ENCODE data around the gene KIAA0232.
"Not testable (repeated sequence)": the region's sequence is repeated elsewhere in the genome, so short reads cannot be mapped to it uniquely, and the experiment has no call there.

KIAA0232 gene

DNA sequence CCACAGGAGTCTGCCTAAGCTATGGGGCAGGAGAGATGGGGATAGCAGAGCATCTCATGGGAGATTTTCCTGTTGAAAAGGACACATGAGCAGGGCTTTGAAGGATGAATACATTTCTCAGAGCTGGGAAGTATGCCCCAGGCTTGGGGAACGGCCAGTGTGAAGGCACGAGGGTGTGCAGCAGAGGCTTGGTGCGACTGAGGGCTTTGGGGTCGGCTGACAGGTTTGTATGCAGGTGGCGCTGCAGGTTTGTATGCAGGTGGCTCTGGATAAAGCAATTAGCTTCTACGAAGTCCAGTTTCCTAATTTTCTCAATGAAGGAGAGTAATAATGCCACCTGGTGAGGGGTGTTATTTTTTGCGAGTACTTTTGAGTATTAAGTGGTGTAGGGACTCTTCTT lies 6.8 kb upstream of the KIAA0232 start:
- no peak for DNase-seq

DNA sequence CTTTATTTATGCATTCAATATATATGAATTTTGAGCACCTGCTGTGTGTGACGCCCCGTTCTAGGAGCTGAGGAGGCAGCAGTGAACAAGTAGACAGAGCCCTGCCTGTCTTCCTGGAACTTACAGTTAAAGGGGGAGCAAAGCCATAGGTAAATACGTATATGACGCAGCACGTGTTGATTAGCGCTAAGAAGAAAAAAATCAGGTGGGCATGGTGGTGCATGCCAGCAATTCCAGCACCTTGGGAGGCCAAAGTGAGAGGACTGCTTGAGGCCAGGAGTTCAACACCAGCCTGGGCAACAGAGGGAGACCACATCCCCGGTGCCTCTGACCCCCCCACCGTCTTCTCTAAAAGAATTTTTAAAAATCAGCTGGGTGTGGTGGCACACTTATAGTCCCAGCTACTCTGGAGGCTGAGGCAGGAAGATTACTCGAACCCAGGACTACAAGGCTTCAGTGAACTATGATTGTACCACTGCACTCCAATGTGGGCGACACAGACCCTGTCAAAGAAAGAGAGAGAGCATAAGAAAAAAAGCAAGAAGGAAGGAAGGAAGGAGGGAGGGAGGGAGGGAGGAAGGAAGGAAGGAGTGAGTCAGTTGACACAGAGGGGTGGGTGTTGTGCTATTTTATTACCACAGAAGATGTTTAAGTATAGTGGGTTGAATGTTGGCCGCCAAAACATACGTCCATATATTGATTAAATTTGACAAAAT lies 5.4 kb upstream of the KIAA0232 start:
- no peak for DNase-seq

- DNase-seq = no peak
Observed at GRCh38 chr4:6777636-6778281, 4.8 kb upstream of the KIAA0232 start.

DNA sequence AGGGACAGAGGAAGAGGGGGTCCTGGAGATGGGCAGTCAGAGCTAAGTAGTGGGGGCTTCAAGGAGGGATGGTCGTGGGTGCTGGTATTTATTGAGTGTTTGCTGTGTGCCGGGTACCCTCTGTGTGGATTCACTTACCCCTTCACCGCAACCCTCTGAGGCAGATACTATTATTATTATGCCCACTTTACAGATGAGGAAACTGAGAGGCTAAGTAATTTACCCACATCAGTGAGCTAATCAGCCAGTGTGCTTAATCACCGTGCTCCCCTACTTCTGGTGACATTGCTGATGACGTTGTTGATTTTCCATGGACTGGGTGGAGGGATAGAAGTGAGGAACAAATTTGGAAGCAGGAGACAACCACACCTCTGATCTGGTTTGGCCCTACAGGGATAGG lies 4.1 kb upstream of the KIAA0232 start:
- no peak for DNase-seq

- no peak for DNase-seq
Observed at GRCh38 chr4:6779667-6780565, 2.6 kb upstream of the KIAA0232 start.

DNA sequence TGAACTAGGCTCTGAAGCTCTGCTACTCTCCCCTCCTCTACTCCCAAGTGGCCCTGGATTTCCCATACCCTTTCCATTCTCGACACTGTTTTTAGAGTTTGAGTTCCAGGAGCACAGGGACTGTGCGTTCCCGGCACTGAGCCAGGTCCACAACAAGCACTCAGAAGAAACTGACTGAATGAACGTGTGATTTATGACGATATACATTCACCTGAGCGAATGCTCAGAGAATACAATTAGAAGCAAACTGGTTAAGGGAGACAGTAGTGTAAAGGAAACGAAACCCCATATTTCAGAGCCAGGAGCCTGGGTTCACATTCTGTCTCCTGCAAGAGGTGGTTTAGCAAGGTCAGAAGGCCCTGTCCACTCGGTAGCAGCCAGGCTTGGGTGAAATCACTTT lies 1.4 kb upstream of the KIAA0232 start:
- no peak for DNase-seq

GRCh38 chr4:6781561-6781960 lies 966 bp upstream of the KIAA0232 start:
- no peak for DNase-seq

- no peak for DNase-seq
Observed at GRCh38 chr4:6782846-6783110, 251 bp downstream of the KIAA0232 start.

DNA sequence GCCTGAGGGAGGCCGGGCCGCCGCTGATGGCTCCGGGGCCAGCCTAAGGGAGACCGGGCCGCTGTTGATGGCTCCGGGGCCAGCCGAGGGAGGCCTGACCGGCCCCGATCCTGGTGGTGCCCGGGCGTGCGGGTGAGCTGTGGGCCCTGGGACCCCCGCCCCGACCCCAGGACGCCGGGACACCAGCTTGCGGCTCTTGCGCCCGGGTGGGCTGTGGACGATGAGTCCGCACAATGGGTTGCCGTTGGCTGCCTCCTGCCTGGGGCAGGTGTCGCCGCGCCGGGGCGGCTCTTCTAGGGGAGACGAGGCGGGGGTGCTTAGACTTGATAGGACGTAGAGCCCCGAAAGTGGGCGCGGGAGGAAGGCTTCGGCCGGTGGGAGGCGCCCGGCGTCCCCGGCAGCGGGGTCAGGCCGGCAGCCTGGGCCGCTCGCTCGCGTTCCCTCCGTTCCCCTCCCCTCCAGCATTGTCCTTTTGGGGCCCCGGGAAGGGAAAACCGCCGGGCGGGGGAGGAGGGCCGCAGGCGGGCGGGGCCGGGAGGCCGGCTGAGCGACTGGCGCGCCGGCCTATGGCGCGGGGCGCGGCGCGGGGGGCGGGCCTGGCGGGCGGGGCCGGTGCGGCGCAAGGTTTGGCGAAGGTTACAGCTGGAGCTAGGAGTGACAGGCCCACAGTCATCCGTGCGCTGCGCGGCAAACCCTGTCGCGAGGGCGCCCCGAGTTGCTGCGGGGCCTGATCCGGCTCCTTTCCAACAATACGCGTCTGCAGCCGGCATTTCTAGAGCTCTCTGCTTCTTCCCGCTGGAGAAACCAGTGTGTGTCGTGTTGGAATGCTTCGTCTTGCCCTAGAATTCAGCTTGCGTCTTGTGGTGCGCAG lies 819 bp downstream of the KIAA0232 start:
- peak; percentile 96 for DNase-seq

DNA sequence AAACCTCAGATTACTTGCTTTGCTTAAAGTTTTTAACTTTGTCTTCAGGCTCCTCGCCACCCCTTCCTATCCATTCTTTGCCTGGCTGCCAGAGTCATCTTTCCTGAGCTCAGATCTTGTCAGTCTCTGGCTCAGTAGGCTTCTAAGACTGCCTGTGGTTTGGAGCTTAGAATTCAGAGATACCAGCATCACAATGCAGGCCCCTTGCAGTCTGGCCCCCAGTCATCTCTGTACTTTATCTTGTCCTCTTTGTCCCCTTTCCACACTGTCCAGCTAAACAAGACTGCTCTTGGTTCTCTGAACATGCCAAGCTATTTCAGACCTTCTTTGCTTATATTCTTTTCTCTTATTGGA lies 3.0 kb downstream of the KIAA0232 start:
- DNase-seq = no peak

GRCh38 chr4:6788123-6788522 lies 5.6 kb downstream of the KIAA0232 start:
- no peak for DNase-seq

DNA sequence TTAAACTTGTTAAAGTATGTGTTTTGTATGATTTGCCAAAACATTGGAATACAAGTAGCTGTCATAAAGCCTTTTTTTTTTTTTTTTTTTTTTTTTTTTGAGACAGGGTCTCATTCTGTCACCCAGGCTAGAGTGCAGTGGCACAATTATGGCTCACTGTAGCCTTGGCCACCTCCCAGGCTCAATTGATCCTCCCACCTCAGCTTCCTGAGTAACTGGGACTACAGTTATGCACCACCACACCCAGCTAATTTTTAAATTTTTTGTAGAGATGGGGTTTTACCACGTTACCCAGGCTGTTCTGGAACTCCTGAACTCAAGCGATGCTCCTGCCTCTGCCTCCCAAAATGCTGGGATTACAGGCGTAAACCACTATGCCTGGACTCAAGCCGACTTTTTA lies 8.7 kb downstream of the KIAA0232 start:
- DNase-seq = not testable (repeated sequence)

DNA sequence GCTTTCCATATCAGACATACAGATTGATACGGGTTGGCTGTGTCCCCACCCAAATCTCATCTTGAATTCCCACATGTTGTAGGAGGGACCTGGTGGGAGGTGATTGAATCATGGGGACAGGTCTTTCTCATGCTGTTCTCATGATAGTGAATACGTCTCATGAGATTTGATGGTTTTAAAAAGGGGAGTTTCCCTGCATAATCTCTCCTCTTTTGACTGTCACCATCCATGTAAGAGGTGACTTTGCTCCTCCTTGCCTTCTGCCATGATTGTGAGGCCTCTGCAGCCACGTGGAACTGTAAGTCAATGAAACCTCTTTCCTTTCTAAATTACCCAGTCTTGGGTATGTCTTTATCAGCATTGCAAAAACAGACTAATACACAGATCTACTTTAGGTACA lies 9.3 kb downstream of the KIAA0232 start:
- DNase-seq = not testable (repeated sequence)

DNA sequence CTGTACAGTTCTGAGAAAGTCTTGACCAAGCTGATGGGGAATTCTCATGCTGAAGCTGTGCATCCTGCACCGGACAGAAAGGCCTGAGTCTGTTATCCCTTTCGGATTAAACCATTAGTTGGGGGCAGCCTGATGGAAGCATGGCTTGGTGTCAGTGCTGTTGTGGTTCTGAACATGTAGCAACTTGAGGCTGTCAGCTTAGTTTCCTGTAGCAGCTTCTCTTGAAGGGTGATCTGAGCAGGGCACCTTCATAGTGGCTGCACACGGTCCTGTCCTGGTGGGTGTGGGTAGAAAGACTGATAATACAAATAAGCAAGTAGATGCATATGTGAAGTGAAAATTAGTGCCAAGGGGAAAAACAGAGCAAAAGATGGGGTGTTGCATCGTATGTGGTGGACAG lies 11.7 kb downstream of the KIAA0232 start:
- no peak for DNase-seq

DNA sequence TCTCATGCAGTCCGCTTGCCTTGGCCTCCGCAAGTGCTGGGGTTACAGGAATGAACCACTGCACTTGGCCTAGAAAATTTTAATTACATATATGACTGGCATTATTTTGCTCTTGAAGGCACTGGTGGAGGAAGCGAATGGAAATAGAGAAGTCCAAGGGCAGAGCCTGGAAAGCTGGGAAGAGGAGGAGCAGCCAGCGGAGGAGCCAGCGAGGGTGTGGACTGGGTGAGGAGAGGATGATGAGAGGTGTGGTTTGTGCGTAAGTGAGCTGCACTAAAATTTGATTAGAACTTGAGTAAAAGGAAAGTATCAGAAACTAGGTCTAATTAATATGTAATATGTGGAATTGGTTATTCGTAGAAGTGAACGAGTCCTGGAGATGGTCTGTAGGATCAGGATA lies 13.3 kb downstream of the KIAA0232 start:
- DNase-seq = no peak

- not testable (repeated sequence) for DNase-seq
Observed at GRCh38 chr4:6797368-6797767, 14.8 kb downstream of the KIAA0232 start.

- DNase-seq = no peak
Observed at GRCh38 chr4:6799091-6799490, 16.6 kb downstream of the KIAA0232 start.

- DNase-seq = no peak
Observed at GRCh38 chr4:6802025-6802424, 19.5 kb downstream of the KIAA0232 start.

- no peak for DNase-seq
Observed at GRCh38 chr4:6802626-6803025, 20.1 kb downstream of the KIAA0232 start.

DNA sequence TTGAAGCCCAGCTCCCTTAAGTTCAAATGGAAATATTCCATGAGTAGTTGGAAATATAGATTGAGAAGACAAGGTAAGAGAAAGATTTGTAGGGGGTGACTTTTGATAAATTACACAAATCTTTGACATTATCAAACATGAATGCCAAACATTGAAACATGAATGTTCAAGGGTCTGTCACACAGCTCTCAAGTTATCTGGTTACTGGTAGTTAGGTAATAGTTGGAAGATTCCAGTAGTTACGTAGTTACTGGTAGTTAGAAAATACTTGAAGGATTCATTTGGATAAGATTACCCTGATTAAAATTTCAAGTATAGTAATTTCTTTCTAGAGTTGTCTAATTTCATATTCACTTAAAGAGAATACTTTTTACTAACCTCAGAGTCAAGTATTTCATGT lies 20.7 kb downstream of the KIAA0232 start:
- DNase-seq = no peak

GRCh38 chr4:6804082-6804752 lies 21.7 kb downstream of the KIAA0232 start:
- no peak for DNase-seq

GRCh38 chr4:6806924-6807626 lies 24.5 kb downstream of the KIAA0232 start:
- DNase-seq = no peak

Measured in activated T-cell treated with anti-CD3 and anti-CD28 coated beads, Interleukin-2, amount 50 U/mL, for 1 hour (primary cell).